Kidney (tissue), 14 donors: Measurements from ENCODE around the gene ATP8A2. TPM values are rescaled to one million over a fixed set of nuclear protein-coding genes. Genes with fewer than 3 reads are reported as not detected.
"Not testable (repeated sequence)": the region's sequence is repeated elsewhere in the genome, so short reads cannot be mapped to it uniquely, and the experiment has no call there.

ENCODE experiments used
- DNase-seq, 5 donors: peaks; one replicate each; pipeline ENCODE4 v3.0.0-alpha.2; 2013 to 2020
- FAIRE-seq: peaks from 2 replicates; lab custom pipeline; 2012; peaks lifted over from hg19 to GRCh38; lab: Jason Lieb, UNC
- H3K27ac ChIP-seq, 2 donors: one replicate each; pipeline ENCODE4 v1.7.0; 2013; ENCODE audit warnings: low read depth in 2 of 2, low read length in 2 of 2, inconsistent platforms in 1 of 2
- H3K27me3 ChIP-seq: one replicate; pipeline ENCODE4 v1.7.1; 2013; ENCODE audit warnings: low read length, inconsistent platforms; ENCODE audit not compliant: control insufficient read depth, insufficient read depth
- H3K36me3 ChIP-seq, 3 donors: one replicate each; pipeline versions ENCODE4 v1.7.0 to v1.7.1; 2013; ENCODE audit warnings: low read length in 3 of 3, control low read depth in 1 of 3, inconsistent platforms in 1 of 3; ENCODE audit not compliant: insufficient read depth in 3 of 3, control insufficient read depth in 2 of 3
- H3K4me1 ChIP-seq, 3 donors: one replicate each; pipeline versions ENCODE4 v1.7.0 to v1.7.1; 2013; ENCODE audit warnings: low read length in 3 of 3, inconsistent platforms in 1 of 3, low read depth in 1 of 3; ENCODE audit not compliant: control insufficient read depth in 2 of 3, insufficient read depth in 2 of 3
- H3K4me3 ChIP-seq, 3 donors: one replicate each; pipeline versions ENCODE4 v1.7.0 to v1.8.1; 2013; ENCODE audit warnings: low read length in 3 of 3, control low read depth in 1 of 3, inconsistent platforms in 1 of 3
- H3K9ac ChIP-seq, 3 donors: one replicate each; pipeline versions ENCODE4 v1.7.0 to v1.7.1; 2013; ENCODE audit warnings: low read length in 3 of 3, control low read depth in 1 of 3, inconsistent platforms in 1 of 3
- H3K9me3 ChIP-seq, 3 donors: one replicate each; pipeline versions ENCODE4 v1.7.0 to v1.7.1; 2013; ENCODE audit warnings: low read length in 3 of 3, control low read depth in 1 of 3, inconsistent platforms in 1 of 3; ENCODE audit not compliant: control insufficient read depth in 2 of 3, insufficient read depth in 1 of 3
- CTCF ChIP-seq: IDR thresholded peaks from 3 replicates; pipeline ENCODE4 v1.5.1; 2012; ENCODE audit warnings: mild to moderate bottlenecking, moderate library complexity, borderline replicate concordance; ENCODE audit not compliant: insufficient read depth; ENCODE audit errors: extremely low read depth
- intact Hi-C: fragments of 100-400 bp; cut with DNase I; formaldehyde crosslinking; loops from one replicate; pipeline ENCODE4 v1.11.1; 2022
- polyA plus RNA-seq: library from polyadenylated mRNA; stranded (reverse); fragments of 350-450 nt; fragmentation: Illumina TruSeq; extraction: RNeasy Lipid Tissue Mini Kit (QIAGEN cat#74804); gene quantifications from one replicate; pipeline ENCODE4 v1.2.3, GENCODE V29; 2014; ENCODE audit warnings: low read depth, low replicate concordance; ENCODE audit not compliant: insufficient read depth
- total RNA-seq: library from RNA; stranded (reverse); fragmentation: NEBNext Ultra II Directional; extraction: Animal tissue kit (Norgen Biotek cat#: 25700); gene quantifications from one replicate; pipeline ENCODE4 v1.2.1, GENCODE V29; 2021
- donor health status: control.
- donor health status: control.
- donor health status: control.
- donor health status: control.
- donor health status: control.
- donor health status: DM: yes; HTN: yes; CAD: no.
- donor health status: Normal renal cell carcinoma (clear cell type).

The ATP8A2 gene
- total and polyA plus RNA-seq, 2 donors from 2014 or later = 0.50 to 0.73 TPM

- intact Hi-C loops = no loop called here
- no peak for FAIRE-seq
- no peak overlapping the region for H3K4me3 ChIP-seq
- no peak for DNase-seq
- TF ChIP-seq CTCF = no peak
- no peaks in the 10 kb centered on the region for H3K4me1 ChIP-seq
- H3K9ac ChIP-seq = no peak overlapping the region
- H3K36me3 ChIP-seq = no peaks in the 10 kb centered on the region
- H3K27ac ChIP-seq = no peak overlapping the region
- no peaks in the 10 kb centered on the region for H3K27me3 ChIP-seq
- H3K9me3 ChIP-seq = no peaks in the 10 kb centered on the region
Measured at GRCh38 chr13:25946321-25946720, 574.5 kb downstream of the ATP8A2 start.

- Histone ChIP-seq H3K9me3 (no peaks in the 10 kb centered on the region), H3K36me3 (no peaks in the 10 kb centered on the region), H3K27me3 (no peaks in the 10 kb centered on the region), H3K27ac (no peak overlapping the region), H3K4me3 (no peak overlapping the region), H3K9ac (no peak overlapping the region), H3K4me1 (no peaks in the 10 kb centered on the region)
- no peak for TF ChIP-seq CTCF
- intact Hi-C loops = no loop called here
- FAIRE-seq = no peak
- no peak for DNase-seq
Measured at GRCh38 chr13:25948910-25949309, 577.1 kb downstream of the ATP8A2 start.

GRCh38 chr13:25951831-25952230, 580.1 kb downstream of the ATP8A2 start:
- DNase-seq = no peak
- H3K9ac ChIP-seq = no peak overlapping the region
- H3K9me3 ChIP-seq = no peaks in the 10 kb centered on the region
- intact Hi-C loops = no loop called here
- H3K4me3 ChIP-seq = no peak overlapping the region
- no peaks in the 10 kb centered on the region for H3K36me3 ChIP-seq
- no peaks in the 10 kb centered on the region for H3K4me1 ChIP-seq
- H3K27ac ChIP-seq = no peak overlapping the region
- TF ChIP-seq CTCF = no peak
- FAIRE-seq = no peak
- H3K27me3 ChIP-seq = no peaks in the 10 kb centered on the region

DNA sequence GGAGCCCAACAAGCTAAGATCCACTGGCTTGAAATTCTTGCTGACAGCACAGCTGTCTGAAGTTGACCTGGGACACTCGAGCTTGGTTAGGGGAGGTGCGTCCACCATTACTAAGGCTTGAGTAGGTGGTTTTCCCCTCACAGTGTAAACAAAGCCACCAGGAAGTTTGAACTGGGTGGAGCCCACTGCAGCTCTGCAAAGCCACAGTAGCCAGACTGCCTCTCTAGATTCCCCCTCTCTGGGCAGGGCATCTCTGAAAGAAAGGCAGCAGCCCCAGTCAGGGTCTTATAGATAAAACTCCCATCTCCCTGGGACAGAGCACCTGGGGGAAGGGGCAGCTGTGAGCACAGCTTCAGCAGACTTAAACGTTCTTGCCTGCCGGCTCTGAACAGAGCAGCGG, 582.3 kb downstream of the ATP8A2 start:
- H3K4me3 ChIP-seq, H3K4me1 ChIP-seq, DNase-seq, H3K27me3 ChIP-seq, H3K27ac ChIP-seq, H3K9ac ChIP-seq, H3K36me3 ChIP-seq, intact Hi-C loops, FAIRE-seq, H3K9me3 ChIP-seq: not testable (repeated sequence)

DNA sequence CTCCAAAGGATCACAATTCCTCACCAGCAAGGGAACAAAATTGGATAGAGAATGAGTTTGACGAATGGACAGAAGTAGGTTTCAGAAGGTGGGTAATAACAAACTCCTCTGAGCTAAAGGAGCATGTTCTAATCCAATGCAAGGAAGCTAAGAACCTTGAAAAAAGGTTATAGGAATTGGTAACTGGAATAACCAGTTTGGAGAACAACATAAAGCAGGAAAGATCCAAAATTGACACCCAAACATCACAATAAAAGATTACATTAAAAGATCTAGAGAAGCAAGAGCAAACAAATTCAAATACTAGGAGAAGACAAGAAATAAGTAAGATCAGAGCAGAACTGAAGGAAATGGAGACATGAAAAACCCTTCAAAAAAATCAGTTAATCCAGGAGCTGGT, 583.2 kb downstream of the ATP8A2 start:
- intact Hi-C loops, FAIRE-seq: not testable (repeated sequence)

More for the DNA sequence above, 583.2 kb downstream of the ATP8A2 start:
- not testable (repeated sequence) for H3K4me3 ChIP-seq, H3K27me3 ChIP-seq, DNase-seq, H3K4me1 ChIP-seq, H3K9me3 ChIP-seq, H3K27ac ChIP-seq, H3K9ac ChIP-seq, H3K36me3 ChIP-seq
